Endothelial cell of umbilical vein (primary cell): ENCODE measurements around the gene PROK2. TPM values are rescaled to one million over a fixed set of nuclear protein-coding genes. Genes with fewer than 3 reads are reported as not detected.

Experiments used
- BruUV-seq: library from RNA; stranded (reverse); fragments of 400-500 nt; replicated peaks from 2 replicates; lab custom pipeline; 2021; lab: Mats Ljungman, UMichigan
- CTCF ChIA-PET: fragments of 300-600, 350-600 bp; sonication (Branson Sonifier 250); formaldehyde crosslinking; loops from one replicate; lab custom pipeline; 2021; ENCODE audit warnings: antibody characterized with exemption, inconsistent platforms; lab: Charles Lee
- POLR2A ChIA-PET: fragments of 300-600, 350-600 bp; sonication (Branson Sonifier 250); formaldehyde crosslinking; loops from one replicate; lab custom pipeline; 2021; ENCODE audit warnings: antibody characterized with exemption, inconsistent platforms; lab: Charles Lee
- DNase-seq: peaks from one replicate; pipeline ENCODE4 v3.0.0-alpha.2; 2011; ENCODE audit warnings: low read depth, low spot score
- FAIRE-seq: peaks from 2 replicates; lab custom pipeline; 2011; peaks lifted over from hg19 to GRCh38; lab: Jason Lieb, UNC
- H2AFZ ChIP-seq: 2 replicates; pipeline ENCODE4 v1.6.0; 2012; ENCODE audit warnings: low read depth, low read length, control low read depth, inconsistent platforms
- H3K27ac ChIP-seq: 2 replicates; pipeline ENCODE4 v1.5.1; 2011; ENCODE audit warnings: low read depth, mild to moderate bottlenecking, control low read depth, low read length, moderate library complexity; ENCODE audit not compliant: insufficient read depth
- H3K27me3 ChIP-seq, 2 experiments: 2 replicates each; pipeline versions ENCODE4 v1.6.0 to v1.6.1; 2011; ENCODE audit warnings: low read length in 2 of 2, mixed read lengths in 1 of 2; ENCODE audit not compliant: control insufficient read depth in 2 of 2, insufficient read depth in 2 of 2
- H3K36me3 ChIP-seq, 2 experiments: 2 replicates in 1 of 2; 3 replicates in 1 of 2; pipeline ENCODE4 v1.5.1; 2011; ENCODE audit warnings: low read length in 2 of 2, mild to moderate bottlenecking in 1 of 2, moderate library complexity in 1 of 2; ENCODE audit not compliant: control insufficient read depth in 2 of 2, insufficient read depth in 2 of 2; ENCODE audit errors: extremely low read depth in 1 of 2
- H3K4me1 ChIP-seq: 3 replicates; pipeline ENCODE4 v1.5.1; 2011; ENCODE audit warnings: mild to moderate bottlenecking, low read length; ENCODE audit not compliant: control insufficient read depth, insufficient read depth; ENCODE audit errors: extremely low read depth
- H3K4me2 ChIP-seq: 2 replicates; pipeline ENCODE4 v1.6.1; 2011; ENCODE audit warnings: low read length, control low read depth, mixed read lengths; ENCODE audit not compliant: insufficient read depth
- H3K4me3 ChIP-seq, 3 experiments: fragments of 200-600 bp in 1 of 3; sonication (generic), shearing (Covaris generic) in 1 of 3; replicated peaks in 1 of 3; 2 replicates each; pipeline ENCODE4 v1.5.1; 2011 to 2016; ENCODE audit warnings: control low read depth in 3 of 3, low read length in 3 of 3, mild to moderate bottlenecking in 2 of 3, inconsistent platforms in 1 of 3, low read depth in 1 of 3, moderate library complexity in 1 of 3; ENCODE audit not compliant: insufficient read depth in 1 of 3
- H3K79me2 ChIP-seq: 2 replicates; pipeline ENCODE4 v1.6.0; 2012; ENCODE audit warnings: low read length, inconsistent platforms; ENCODE audit not compliant: control insufficient read depth, insufficient read depth
- H3K9ac ChIP-seq: replicated peaks from 2 replicates; pipeline ENCODE3; 2011; ENCODE audit warnings: low read length, control low read depth; ENCODE audit not compliant: insufficient read depth; ENCODE audit errors: extremely low read depth
- H3K9me1 ChIP-seq: replicated peaks from 3 replicates; pipeline ENCODE4 v1.6.0; 2011; ENCODE audit warnings: mild to moderate bottlenecking, low read length; ENCODE audit not compliant: control insufficient read depth, insufficient read depth; ENCODE audit errors: extremely low read depth
- H3K9me3 ChIP-seq: replicated peaks from 2 replicates; pipeline ENCODE4 v1.5.1; 2012; ENCODE audit warnings: low read length, inconsistent platforms; ENCODE audit not compliant: control insufficient read depth, insufficient read depth
- H4K20me1 ChIP-seq: replicated peaks from 2 replicates; pipeline ENCODE3; 2011; ENCODE audit warnings: mild to moderate bottlenecking, low read length; ENCODE audit not compliant: control insufficient read depth, insufficient read depth; ENCODE audit errors: extremely low read depth
- CTCF ChIP-seq, 2 donors: IDR thresholded peaks; 1 replicate in 1 of 2; 2 replicates in 1 of 2; pipeline ENCODE4 v1.5.1; 2011; ENCODE audit warnings: low read length in 2 of 2, mild to moderate bottlenecking in 2 of 2, moderate library complexity in 2 of 2, control low read depth in 1 of 2, inconsistent platforms in 1 of 2, low read depth in 1 of 2; ENCODE audit not compliant: insufficient read depth in 1 of 2; ENCODE audit errors: extremely low read depth in 1 of 2
- EZH2 ChIP-seq: IDR thresholded peaks from 2 replicates; pipeline ENCODE4 v1.6.1; 2012; ENCODE audit warnings: borderline replicate concordance, low read depth, mild to moderate bottlenecking, moderate library complexity, low read length, inconsistent platforms; ENCODE audit not compliant: severe bottlenecking
- FOS ChIP-seq: IDR thresholded peaks from 2 replicates; pipeline ENCODE4 v1.6.1; 2011; ENCODE audit warnings: mild to moderate bottlenecking, low read length, moderate library complexity, borderline replicate concordance; ENCODE audit not compliant: insufficient read depth
- GATA2 ChIP-seq: IDR thresholded peaks from 2 replicates; pipeline ENCODE4 v1.7.0; 2011; ENCODE audit warnings: low read depth, mild to moderate bottlenecking, moderate library complexity, mixed read lengths, low read length; ENCODE audit not compliant: insufficient read length, insufficient read depth
- JUN ChIP-seq: IDR thresholded peaks from 2 replicates; pipeline ENCODE4 v1.6.1; 2011; ENCODE audit warnings: borderline replicate concordance, low read depth; ENCODE audit not compliant: insufficient read length, insufficient read depth
- MAX ChIP-seq: IDR thresholded peaks from 2 replicates; pipeline ENCODE4 v1.6.1; 2011; ENCODE audit not compliant: insufficient read depth, insufficient read length
- MYC ChIP-seq: IDR thresholded peaks from one replicate; pipeline ENCODE4 v1.6.1; 2011; ENCODE audit warnings: mild to moderate bottlenecking, low read depth, low read length
- POLR2A ChIP-seq: IDR thresholded peaks from 2 replicates; pipeline ENCODE4 v1.6.1; 2012; ENCODE audit warnings: low read depth, mild to moderate bottlenecking, control low read depth, low read length
- POLR2AphosphoS5 ChIP-seq: IDR thresholded peaks from 2 replicates; pipeline ENCODE4 v1.6.1; 2012; ENCODE audit warnings: low read depth, mild to moderate bottlenecking, control low read depth, low read length, moderate library complexity; ENCODE audit not compliant: insufficient read depth
- dilution Hi-C: fragments of 300-500 bp; cut with MboI; formaldehyde crosslinking; loops from one replicate; pipeline ENCODE4 v1.15.0; 2019; ENCODE audit warnings: low sequenced_read_pairs; ENCODE audit not compliant: extremely low pct_ligation_motif_present
- intact Hi-C: fragments of 100-400 bp; cut with micrococcal nuclease; formaldehyde crosslinking; loops from one replicate; pipeline ENCODE4 v1.10.0; 2022
- polyA plus RNA-seq, 4 experiments: library from polyadenylated mRNA; depleted of rRNA in 3 of 4; stranded (reverse) in 3 of 4; unstranded in 1 of 4; fragments of >200 nt; gene quantifications; 2 replicates each; pipeline versions ENCODE4 v1.2.1 to v1.2.3, GENCODE V29; 2011 to 2012; ENCODE audit warnings: missing spikeins in 1 of 4
- total RNA-seq: library from RNA; stranded (reverse); gene quantifications from 2 replicates; pipeline ENCODE4 v1.2.3, GENCODE V29; 2021

Gene PROK2
- total and polyA plus RNA-seq, 2 donors (not counting 3 experiments of a cell fraction or from before 2014, with no cell fraction given), result not detected

- ChIA-PET POLR2A (no interaction called here), CTCF (no interaction called here)
- Histone ChIP-seq H3K79me2 (no peaks in the 10 kb centered on the region), H3K27me3 (peaks cover 35 to 62% of the 10 kb centered on the region in 2 experiments), H2AFZ (no peak overlapping the region), H3K4me1 (no peaks in the 10 kb centered on the region), H3K9ac (no peak overlapping the region), H3K9me1 (no peaks in the 10 kb centered on the region), H4K20me1 (no peaks in the 10 kb centered on the region), H3K4me3 (no peak overlapping the region), H3K36me3 (no peaks in the 10 kb centered on the region), H3K9me3 (no peaks in the 10 kb centered on the region), H3K4me2 (no peak overlapping the region), H3K27ac (no peak overlapping the region)
- intact Hi-C loops (no loop called here), dilution Hi-C loops (no loop called here)
- no TSS peak for BruUV-seq
- no peak for DNase-seq
- TF ChIP-seq MAX, result no peak
- no peak for TF ChIP-seq POLR2AphosphoS5
- TF ChIP-seq POLR2A, result no peak
- TF ChIP-seq JUN, result no peak
- TF ChIP-seq MYC, result no peak
- TF ChIP-seq FOS, result no peak
- TF ChIP-seq EZH2, result no peak
- TF ChIP-seq GATA2, result no peak
- no peak for TF ChIP-seq CTCF (IDR thresholded peaks at IDR 0.05; ENCODE audit: extremely low read depth in 1 of 2, insufficient read depth in 1 of 2, low read depth in 1 of 2, low read length in 2 of 2)
- FAIRE-seq, result no peak
Measured at GRCh38 chr3:71786551-71786950, 1.6 kb upstream of the PROK2 start.
